Erythroblast (primary cell): ENCODE results near the gene TCF12.

ENCODE experiments used
- GATA1 ChIP-seq: IDR thresholded peaks from 2 replicates; pipeline ENCODE4 v1.6.1; 2011; ENCODE audit warnings: low read depth, mild to moderate bottlenecking, control low read depth, low read length, moderate library complexity
- POLR2A ChIP-seq: IDR thresholded peaks from 2 replicates; pipeline ENCODE4 v1.6.1; 2011; ENCODE audit warnings: mild to moderate bottlenecking, low read length

DNA sequence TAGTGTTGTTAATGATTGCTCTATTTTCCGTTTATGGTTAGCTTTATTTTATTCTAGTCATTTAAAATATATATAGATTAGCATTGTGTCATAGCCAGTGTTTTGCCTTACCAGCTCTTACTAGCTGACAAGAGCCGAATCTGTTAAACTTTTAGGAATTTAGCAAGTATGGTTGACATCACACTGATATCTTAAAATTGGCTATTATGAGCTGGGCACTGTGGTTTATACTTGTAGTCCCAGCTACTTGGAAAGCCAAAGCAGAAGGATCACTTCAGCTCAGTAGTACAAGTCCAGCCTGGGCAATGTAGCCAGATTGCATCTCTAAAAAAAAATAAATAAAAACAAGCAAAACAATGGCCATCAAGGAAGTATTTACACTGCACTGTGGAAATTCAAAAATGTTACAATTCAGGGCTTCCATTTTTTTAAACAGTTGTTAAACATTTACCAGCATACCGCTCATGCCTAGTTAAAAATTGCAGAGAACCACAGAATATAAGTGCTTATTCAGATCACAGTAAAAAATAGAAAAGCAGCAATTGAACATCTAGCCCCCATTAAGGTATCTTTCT, 249.5 kb downstream of the TCF12 start:
- TF ChIP-seq POLR2A = no peak
- TF ChIP-seq GATA1 = no peak
